ENCODE results near the gene SPRR2B.
"Not testable (repeated sequence)": the region's sequence is repeated elsewhere in the genome, so short reads cannot be mapped to it uniquely, and the experiment has no call there.

SPRR2B gene

GRCh38 chr1:153025797-153026196 lies 45.6 kb downstream of the SPRR2B start:
- CTCF ChIA-PET, result no interaction called here

GRCh38 chr1:153024413-153024812 lies 47.0 kb downstream of the SPRR2B start:
- ChIA-PET POLR2A (no interaction called here), CTCF (no interaction called here)
- DNase-seq (ENCODE audit: low read depth, low spot score), result no peak
- no peak for TF ChIP-seq CTCF (IDR thresholded peaks at IDR 0.05; ENCODE audit: insufficient read depth, low read length, missing control alignments)
- no peak overlapping the region for H3K4me3 ChIP-seq (ENCODE audit: low read depth, low read length)

More at GRCh38 chr1:153025797-153026196, 45.6 kb downstream of the SPRR2B start:
- POLR2A ChIA-PET, result no interaction called here
- H3K4me3 ChIP-seq (ENCODE audit: low read depth, low read length), result no peak overlapping the region
- DNase-seq (ENCODE audit: low read depth, low spot score), result no peak
- no peak for TF ChIP-seq CTCF (IDR thresholded peaks at IDR 0.05; ENCODE audit: insufficient read depth, low read length, missing control alignments)

- no peak for DNase-seq (ENCODE audit: low read depth, low spot score)
- no peak for TF ChIP-seq CTCF (IDR thresholded peaks at IDR 0.05; ENCODE audit: insufficient read depth, low read length, missing control alignments)
- ChIA-PET CTCF (no interaction called here), POLR2A (no interaction called here)
- H3K4me3 ChIP-seq (ENCODE audit: low read depth, low read length), result no peak overlapping the region
Measured at GRCh38 chr1:153023109-153023508, 48.3 kb downstream of the SPRR2B start.

GRCh38 chr1:153022340-153022739 lies 49.1 kb downstream of the SPRR2B start:
- DNase-seq (ENCODE audit: low read depth, low spot score); CTCF ChIA-PET; POLR2A ChIA-PET; H3K4me3 ChIP-seq (ENCODE audit: low read depth, low read length): not testable (repeated sequence)

GRCh38 chr1:153021829-153022228 lies 49.6 kb downstream of the SPRR2B start:
- DNase-seq (ENCODE audit: low read depth, low spot score); H3K4me3 ChIP-seq (ENCODE audit: low read depth, low read length); CTCF ChIA-PET; POLR2A ChIA-PET: not testable (repeated sequence)
